ENCODE results near the gene RNF141. TPM values are rescaled to one million over a fixed set of nuclear protein-coding genes. Genes with fewer than 3 reads are reported as not detected.

The RNF141 gene
- total and polyA plus RNA-seq, 7 donors: 5.0 to 42.2 (median 16.6) TPM

GRCh38 chr11:10572533-10572932 lies 31.5 kb upstream of the RNF141 start:
- no peak overlapping the region for H3K4me3 ChIP-seq
- H3K36me3 ChIP-seq (ENCODE audit: insufficient read depth in 1 of 2, low read depth in 1 of 2): no peaks in the 10 kb centered on the region
- 28 to 47% (median 30%) methylated on average over 2 of the region's 2 CpGs for WGBS, 3 donors
- no peak for DNase-seq
- TF ChIP-seq, protein P1, sequence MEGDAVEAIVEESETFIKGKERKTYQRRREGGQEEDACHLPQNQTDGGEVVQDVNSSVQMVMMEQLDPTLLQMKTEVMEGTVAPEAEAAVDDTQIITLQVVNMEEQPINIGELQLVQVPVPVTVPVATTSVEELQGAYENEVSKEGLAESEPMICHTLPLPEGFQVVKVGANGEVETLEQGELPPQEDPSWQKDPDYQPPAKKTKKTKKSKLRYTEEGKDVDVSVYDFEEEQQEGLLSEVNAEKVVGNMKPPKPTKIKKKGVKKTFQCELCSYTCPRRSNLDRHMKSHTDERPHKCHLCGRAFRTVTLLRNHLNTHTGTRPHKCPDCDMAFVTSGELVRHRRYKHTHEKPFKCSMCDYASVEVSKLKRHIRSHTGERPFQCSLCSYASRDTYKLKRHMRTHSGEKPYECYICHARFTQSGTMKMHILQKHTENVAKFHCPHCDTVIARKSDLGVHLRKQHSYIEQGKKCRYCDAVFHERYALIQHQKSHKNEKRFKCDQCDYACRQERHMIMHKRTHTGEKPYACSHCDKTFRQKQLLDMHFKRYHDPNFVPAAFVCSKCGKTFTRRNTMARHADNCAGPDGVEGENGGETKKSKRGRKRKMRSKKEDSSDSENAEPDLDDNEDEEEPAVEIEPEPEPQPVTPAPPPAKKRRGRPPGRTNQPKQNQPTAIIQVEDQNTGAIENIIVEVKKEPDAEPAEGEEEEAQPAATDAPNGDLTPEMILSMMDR (IDR thresholded peaks at IDR 0.05): no peak
- H3K27me3 ChIP-seq (ENCODE audit: insufficient read depth in 3 of 3, low read length in 2 of 3): no peaks in the 10 kb centered on the region
- H3K27ac ChIP-seq: peak overlapping the region; percentile 40
- H3K9me3 ChIP-seq: no peaks in the 10 kb centered on the region
- intact Hi-C loops (cut with DNase I): no loop called here
- peaks cover 27% of the 10 kb centered on the region for H3K4me1 ChIP-seq
- peak in 3 of 4 donors; percentile 48 to 88 (median 79) for ATAC-seq

DNA sequence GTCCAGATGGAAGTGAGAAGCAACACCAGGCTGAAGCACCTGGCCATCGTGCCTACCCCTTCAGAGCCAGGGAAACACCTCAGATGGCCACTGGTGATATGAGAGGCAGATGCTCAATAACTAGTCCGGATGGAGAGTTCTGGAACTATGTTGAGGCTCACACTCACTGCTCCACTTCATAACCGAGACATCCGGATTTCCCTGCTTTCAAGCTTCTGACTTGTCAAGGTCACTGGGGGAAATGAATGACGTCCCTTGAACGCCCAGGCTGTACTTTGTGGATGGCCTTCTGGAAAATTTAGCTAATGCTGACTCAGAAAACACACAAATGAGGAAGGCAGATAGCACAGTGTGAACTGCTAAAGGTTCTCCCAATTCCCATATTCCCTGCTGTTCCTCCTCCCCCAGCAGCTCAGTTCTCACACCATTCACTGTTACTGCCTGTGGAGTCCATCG lies 27.5 kb upstream of the RNF141 start, which contains the start of gene LYVE1:
TSS of gene LYVE1 (minus strand) at position 180 of the 456 bp plus-strand sequence. CDS start at position 47, 133 bp downstream.
- H3K9me3 ChIP-seq: no peaks in the 10 kb centered on the region
- 60 to 70% (median 66%) methylated on average over 7 of the region's 7 CpGs for WGBS, 3 donors
- DNase-seq: no peak
- peak; percentile 17 to 40 (median 25) for ATAC-seq
- no peaks in the 10 kb centered on the region for H3K36me3 ChIP-seq (ENCODE audit: insufficient read depth in 1 of 2, low read depth in 1 of 2)
- peak within 1 kb of the TSS; percentile 12 for H3K27ac ChIP-seq
- TF ChIP-seq, protein P1 (IDR thresholded peaks at IDR 0.05): no peak
- intact Hi-C loops (cut with DNase I): loop anchor here in 1 of 2 donors (2.0 kb wide), 1 partner anchor 36 kb away; no protein-coding TSS in a partner anchor
- peaks cover 22% of the 10 kb centered on the region for H3K4me1 ChIP-seq
- H3K4me3 ChIP-seq: peak within 1 kb of the TSS; percentile 26
- H3K27me3 ChIP-seq (ENCODE audit: insufficient read depth in 3 of 3, low read length in 2 of 3): no peaks in the 10 kb centered on the region

DNA sequence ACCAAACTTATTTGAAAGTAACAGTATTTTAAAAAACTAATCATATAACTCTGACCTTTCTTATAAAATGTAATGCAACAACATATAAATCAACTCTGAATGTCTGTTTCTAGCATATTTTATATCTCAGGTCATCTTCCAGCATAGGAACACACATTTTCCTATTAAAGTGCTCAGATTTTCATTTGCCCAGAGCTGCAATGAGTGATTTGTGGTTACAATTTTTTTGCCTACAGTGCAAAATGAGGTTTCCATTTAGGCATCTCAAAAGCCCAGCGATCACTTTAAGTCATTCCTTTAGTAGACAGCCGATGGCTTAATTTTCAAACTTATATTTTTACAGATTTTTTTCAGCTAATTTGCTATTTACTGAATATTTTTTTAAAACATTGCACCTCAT lies 26.5 kb upstream of the RNF141 start:
- intact Hi-C loops (cut with DNase I): no loop called here
- Histone ChIP-seq H3K9me3 (no peaks in the 10 kb centered on the region), H3K27me3 (ENCODE audit: insufficient read depth in 3 of 3, low read length in 2 of 3) (no peaks in the 10 kb centered on the region), H3K4me3 (peak overlapping the region; percentile 26), H3K27ac (no peak overlapping the region), H3K36me3 (ENCODE audit: insufficient read depth in 1 of 2, low read depth in 1 of 2) (no peaks in the 10 kb centered on the region), H3K4me1 (peaks cover 11% of the 10 kb centered on the region)
- 86 to 93% (median 89%) methylated on average over 2 of the region's 2 CpGs for WGBS, 3 donors
- DNase-seq: no peak
- ATAC-seq: no peak
- TF ChIP-seq, protein P1 (IDR thresholded peaks at IDR 0.05): no peak

- DNase-seq (no peak), ATAC-seq (no peak)
- Histone ChIP-seq H3K4me1 (peaks cover under 1% of the 10 kb centered on the region), H3K27ac (no peak overlapping the region), H3K4me3 (peak overlapping the region; percentile 26), H3K36me3 (ENCODE audit: insufficient read depth in 1 of 2, low read depth in 1 of 2) (no peaks in the 10 kb centered on the region), H3K9me3 (no peaks in the 10 kb centered on the region), H3K27me3 (ENCODE audit: insufficient read depth in 3 of 3, low read length in 2 of 3) (no peaks in the 10 kb centered on the region)
- intact Hi-C loops (cut with DNase I): no loop called here
- WGBS, 3 donors: 84 to 87% (median 86%) methylated on average over 6 of the region's 6 CpGs
- TF ChIP-seq, protein P1 (IDR thresholded peaks at IDR 0.05): no peak
These were observed 25.4 kb upstream of the RNF141 start for GRCh38 chr11:10566257-10566957.
